ENCODE measurements around the gene BPGM.
"Not testable (repeated sequence)": the region's sequence is repeated elsewhere in the genome, so short reads cannot be mapped to it uniquely, and the experiment has no call there.

BPGM gene

DNA sequence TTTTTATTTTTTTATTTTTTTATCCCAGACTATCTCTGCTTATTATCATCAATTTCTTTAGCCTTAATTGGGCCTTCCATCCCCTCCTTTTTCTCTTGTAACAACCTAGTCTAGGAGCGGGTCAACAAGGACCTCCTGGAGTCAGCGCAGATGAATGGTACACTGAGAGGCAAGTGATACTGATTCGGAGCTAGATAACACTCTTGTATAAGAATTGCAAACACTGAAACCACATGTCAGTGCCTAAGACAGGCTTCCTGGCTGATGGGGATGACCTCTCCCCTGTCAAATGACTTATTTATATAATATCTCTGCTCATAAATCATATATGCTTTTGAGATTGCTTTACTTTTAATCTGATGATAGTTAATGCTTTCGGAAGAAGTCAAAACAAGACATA, 22.7 kb downstream of the BPGM start:
- DNase-seq, result no peak

DNA sequence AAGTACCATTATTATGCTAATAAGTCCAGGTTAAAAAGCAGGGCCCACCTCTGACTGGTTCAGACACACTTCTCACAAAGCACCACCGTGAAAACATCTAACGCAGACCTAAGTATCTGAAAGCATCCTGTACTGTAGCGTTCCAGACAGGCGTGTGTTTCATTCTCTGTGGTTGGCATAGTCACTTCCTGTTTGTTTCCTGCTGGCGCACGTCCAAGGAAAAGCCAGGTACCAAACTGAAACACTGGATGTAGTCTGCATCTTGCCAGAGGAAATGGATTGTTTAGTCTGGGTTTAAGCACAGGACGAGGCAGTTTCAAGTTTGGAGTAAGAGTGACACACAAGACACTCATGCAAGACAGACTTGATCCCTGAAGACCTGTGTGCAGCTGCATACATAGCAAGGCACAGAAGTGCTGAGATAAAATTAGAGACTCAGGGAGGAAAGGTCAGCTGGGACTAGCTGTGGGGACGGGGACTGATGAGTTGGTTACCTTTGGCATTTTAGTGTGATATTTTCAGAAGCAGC, 23.3 kb downstream of the BPGM start:
- DNase-seq, result no peak

DNA sequence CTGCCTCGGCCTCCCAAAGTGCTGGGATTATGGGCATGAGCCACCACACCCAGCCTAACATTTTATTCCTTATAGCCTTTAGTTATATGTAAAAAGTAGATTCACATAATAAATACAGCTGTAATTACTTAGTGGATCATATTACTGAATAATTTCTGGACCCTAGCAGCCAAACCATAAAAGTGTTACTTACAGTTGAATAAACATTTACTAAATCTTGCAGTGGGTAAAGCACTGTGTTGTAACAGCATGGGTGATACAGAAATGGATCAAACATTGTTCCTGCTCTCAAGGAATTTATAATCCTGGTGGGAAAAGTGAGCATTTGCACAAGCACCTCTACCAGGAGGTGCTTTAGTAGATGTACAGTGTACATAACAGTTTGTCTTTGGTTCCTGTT, 25.0 kb downstream of the BPGM start:
- no peak for DNase-seq

DNA sequence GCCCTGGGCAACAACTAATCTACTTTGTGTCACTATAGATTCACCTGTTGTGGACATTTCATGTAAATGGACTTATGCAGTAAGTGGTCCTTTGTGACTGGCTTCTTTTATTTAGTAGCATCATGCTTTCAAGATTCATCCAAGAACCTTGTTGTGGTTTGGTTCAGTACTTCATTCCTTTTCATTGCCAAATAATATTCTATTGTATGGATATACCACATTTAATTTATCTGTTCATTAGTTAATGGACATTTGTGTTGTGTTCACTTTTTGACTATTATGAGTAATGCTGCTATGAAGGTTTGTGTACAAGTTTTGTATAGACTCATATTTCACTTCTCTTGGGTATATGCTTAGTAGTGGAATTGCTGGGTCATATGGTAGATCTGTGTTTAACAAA, 27.8 kb downstream of the BPGM start:
- no peak for DNase-seq

DNA sequence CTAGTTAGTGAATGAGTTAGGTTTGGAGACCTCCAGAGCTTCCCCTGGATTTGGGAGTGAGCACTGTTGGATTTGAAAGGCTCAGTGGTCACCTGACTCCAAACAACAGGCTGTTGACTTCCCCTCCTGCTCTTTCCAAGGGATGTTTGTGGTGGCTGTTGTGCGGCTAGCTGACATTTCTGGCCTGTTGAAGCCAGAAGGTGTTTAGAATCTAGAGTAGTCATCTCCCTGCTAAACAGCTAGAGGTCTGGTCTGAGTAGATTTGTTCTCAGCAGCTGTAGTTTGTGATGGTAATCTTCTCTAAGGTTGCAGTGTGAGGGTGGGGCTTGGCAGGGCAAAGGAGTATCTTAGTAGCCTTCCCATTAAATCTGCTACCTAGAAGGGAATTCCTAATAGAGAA, 30.1 kb downstream of the BPGM start:
- DNase-seq, result no peak

DNA sequence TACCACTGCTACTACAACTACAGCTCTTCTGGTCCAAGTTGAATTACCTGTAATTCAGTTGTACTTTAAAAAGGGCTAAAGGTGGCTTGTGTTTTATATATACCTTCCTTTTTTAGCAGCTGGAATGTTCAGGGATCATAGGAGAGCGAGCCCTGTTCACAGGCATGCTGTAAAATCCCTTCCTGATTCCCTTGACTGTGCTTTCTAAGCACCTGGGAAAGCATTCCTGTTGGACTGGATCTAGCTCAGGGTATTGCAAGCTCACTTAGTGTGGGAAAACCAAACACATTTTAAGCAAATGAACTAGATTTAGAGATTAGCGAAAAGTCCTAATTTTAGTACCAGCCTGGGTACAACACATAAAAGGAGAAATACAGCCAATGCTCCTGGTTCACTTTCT, 31.5 kb downstream of the BPGM start:
- no peak for DNase-seq

DNA sequence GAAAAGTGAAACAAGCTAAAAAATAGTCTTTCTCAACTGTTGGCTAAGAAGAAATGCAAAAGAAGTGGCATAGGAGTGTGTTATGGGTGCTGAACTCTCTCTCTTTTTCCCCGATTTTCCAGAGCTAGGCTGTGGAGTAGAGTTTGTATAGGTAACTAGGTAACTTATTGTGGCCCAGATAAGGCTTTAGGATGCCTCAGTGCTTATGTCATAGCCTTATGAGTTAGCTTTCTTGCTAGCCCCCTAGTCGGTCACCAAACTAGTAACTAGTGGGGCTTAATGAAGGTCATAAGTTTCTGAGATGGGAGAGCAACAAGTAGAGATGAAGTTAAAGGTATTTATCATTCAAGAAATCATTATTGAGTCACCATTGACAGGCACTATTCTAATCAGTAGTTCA, 32.4 kb downstream of the BPGM start:
- DNase-seq, result no peak

DNA sequence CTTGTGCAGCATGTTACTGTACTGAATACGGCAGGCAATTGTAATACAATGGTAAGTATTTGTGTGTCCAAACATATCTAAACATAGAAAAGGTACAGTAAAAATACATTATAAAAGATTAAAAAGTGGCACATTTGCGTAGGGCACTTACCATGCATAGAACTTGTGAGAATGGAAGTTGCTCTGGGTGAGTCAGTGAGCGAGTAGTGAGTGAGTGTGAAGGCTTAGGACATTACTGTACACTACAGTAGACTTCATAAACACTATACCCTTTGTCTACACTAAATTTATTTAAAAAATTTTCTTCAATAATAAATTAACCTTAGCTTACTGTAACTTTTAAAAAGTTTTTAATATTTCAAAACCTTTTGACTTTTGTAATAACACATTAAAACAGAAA, 37.5 kb downstream of the BPGM start:
- DNase-seq, result no peak

DNA sequence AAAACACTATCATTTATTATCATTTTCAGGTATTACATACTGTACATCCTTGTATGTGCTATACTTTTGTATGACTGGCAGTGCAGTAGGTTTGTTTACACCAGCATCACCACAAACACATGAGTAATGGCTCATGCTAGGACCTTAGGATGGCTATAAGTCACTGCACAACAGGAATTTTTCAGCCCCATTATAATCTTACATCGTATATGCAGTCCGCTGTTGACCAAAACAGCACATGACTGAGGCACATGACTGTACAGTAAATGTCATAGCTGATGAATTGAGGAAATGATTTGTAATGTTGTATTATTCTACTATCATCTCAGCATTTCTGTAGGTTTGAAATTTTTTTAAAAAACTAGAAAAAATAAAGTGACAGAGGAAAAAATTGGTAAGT, 38.6 kb downstream of the BPGM start:
- no peak for DNase-seq

DNA sequence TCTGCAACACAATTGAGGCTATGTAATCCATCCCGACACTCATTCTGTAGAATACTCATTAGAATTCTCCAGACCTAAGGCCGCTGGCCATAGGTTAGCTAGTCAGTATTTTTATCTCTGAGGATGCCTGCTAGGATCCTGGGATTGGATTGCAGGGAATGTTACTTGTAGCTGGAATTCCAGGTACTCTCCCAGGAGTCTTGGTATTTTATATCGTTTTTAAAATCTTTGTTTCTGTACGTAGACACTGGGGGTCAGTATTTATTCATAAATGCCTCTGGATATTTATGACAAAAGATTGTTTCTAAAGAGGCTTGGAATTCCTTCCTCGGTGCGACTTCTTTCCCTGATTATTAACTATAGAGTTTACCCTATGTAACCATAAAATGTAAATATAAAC, 40.1 kb downstream of the BPGM start:
- no peak for DNase-seq

DNA sequence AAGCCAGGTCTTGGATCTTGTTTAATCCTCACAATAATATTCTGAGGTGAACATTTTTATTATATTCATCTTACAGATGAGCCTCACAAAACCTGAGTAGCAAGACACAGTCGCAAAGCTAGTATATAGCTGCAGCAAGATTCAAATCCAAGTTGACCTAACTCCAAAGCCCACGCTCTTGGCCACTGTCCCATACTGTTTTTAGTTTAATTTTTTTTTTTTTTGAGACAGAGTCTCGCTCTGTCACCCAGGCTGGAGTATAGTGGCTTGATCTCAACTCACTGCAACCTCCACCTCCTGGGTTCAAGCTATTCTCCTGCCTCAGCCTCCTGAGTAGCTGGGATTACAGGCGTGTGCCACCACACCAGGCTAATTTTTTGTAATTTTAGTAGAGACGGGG, 42.9 kb downstream of the BPGM start:
- not testable (repeated sequence) for DNase-seq

DNA sequence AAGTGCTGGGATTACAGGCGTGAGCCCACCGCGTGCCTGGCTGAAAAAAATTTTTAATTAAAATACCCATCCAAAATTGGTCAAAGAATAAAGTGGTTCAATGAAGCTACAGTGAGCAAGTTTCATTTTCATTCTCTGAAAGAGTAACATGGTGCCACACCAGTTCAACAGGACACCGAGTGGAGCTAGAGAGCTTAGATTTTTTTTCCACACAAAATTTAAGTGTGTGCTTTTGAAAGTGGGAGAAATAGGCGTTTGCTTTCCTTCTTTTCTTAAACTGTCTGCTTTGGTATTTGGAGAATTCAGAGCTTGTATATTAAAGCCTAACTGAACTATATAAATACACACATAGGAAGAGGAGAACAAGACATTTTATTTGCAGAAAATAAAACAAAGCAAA, 43.4 kb downstream of the BPGM start:
- peak in 1 of 2 experiments; percentile 40 for DNase-seq

DNA sequence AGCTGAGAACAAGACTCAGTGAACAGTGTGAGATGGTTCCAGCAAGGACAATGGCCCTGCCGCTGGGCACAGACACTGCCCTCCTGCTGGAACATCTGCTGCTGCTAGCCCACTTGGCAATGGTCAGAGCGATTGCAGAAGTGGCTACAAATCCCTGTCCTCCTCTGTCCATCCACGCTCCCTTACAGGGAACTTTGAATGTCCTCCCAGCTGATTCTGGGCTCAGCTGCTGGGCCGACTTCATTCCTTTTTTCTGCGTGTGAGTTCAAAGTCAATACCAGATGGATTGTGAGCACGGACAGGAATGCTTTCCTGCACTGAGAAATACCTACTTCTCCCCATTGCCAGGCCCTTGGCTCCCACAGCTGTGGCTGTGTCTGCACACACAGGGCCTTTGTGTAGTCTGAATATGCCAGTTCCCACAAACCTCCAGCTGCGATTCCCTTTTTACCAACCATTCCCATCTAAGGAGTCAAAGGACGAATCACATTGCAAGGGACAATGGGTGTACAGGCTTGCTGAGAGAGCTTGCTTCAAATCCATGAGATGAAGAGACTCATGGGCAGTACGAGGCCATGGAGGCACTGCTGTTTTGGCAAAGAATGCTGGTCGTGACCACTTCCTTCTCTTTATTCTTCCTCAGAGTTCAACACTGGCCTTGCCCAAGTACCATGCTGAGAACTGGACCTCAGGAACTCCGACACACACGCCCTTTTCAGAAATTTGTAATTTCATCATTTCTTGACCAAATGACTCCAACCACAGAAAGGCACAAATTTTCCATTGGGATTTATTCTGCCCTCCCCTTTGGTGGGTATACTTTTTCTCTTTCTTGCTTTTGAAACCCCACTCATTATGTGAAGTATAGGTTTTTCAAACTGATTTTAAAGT, 44.2 kb downstream of the BPGM start:
- no peak for DNase-seq

DNA sequence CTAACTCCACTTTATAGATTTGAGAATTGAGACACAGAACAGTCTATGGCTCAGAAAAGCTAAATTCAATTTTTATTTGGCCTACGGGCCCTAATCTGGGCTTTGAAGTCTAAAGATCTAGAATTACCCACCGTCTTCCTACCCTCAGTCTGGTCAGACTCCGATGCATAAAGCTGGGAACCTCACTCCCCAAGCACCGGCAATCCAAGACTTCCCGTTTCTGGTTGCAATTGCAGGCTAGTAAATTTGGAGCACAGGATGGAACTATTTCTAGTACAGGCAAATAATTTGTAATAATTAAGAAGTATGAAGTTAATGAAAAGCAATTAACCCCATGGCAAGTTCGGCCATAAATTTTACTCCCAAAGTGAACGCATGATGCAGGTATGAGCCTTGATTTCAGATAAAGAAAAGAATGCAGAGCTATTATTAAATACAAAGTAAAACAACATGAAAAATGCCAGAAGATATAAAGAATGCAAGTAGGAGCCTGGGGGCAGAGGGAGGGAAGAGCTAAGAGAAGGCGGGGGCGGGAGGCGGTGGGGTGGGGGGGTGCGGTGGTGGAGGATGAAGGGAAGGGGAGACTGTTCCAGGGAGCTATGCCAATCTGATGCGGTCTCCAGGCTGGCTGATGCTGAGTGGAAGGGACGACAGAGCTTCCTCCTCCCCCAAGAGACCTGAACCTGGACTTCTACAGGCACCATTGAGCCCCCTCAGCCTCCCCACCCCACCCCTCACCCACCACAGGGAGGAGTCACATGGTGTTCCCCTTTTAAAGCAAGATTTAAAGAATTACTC, 45.1 kb downstream of the BPGM start:
- no peak for DNase-seq

DNA sequence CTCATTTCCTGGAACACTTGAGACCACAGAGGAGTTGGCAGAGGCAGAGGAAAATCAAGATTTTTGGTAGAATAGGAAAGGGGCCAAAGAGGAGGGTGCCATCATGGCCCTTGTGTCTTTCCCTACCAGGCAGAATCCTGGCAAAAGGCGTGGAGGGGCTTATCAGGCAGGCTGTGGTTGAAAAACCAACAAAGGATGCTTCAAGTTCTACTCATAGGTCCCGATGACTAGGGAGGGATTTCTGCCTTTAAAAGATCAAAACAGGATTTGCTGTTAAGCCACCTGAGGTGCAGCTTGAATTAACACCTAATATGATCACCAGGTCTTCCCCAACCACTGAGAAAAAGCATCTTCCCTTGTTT, 45.7 kb downstream of the BPGM start:
- DNase-seq, result no peak

DNA sequence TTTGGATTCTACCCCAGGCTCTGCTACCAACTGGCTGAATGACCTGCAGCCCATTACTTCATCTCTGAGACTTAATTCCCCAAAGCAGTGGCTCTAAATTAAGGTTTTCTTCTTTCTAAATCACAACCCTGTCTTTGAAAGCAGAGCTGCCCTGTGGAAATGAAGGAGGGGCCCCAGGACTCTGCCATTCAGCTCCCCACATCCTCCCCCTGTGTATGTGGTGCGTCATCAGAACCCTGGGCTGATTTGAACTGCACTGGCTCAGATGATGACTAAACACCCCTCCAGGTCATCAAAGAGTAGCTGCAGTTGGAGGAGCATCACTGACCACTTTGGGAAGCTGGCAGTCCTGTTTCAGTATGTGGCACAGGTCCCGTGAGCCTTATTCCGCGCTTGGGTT, 46.6 kb downstream of the BPGM start:
- DNase-seq, result no peak

DNA sequence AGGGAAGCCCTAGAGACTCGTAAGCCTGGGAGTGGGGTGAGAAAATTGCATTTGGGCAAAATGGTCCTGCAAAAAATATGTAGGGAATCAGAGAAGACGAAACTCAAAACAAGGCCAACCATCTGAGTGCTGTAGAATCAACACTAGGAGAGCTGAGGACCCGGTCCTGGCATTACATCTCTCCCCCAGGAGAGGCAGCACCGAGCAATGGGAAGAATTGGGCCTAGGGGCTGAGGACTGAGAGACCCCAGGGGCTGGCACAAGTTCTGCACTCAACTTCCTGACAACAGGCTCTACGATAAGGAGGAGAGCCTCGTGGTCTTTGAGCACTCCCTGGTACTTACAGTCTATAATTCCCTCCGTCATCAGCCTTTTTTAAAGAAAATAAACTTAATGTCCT, 47.6 kb downstream of the BPGM start:
- no peak for DNase-seq

DNA sequence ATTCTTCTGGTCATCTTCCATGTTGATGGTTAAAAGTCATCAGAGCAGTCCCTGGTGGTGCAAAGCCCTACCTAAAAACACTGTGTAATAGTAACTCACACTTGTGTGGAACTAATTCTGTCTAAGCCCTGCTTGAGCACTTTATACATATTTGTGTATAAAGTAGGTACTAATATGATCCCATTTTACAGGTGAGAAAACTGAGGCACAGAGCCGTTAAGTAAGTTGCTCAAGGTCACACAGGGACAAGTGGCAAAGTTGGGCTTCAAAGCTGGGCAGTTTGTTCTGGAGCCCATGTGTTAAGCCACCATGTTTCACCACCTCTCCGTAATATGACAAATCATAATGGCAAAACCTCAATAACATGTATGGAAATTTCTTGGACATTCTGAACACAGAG, 48.1 kb downstream of the BPGM start:
- DNase-seq, result no peak

DNA sequence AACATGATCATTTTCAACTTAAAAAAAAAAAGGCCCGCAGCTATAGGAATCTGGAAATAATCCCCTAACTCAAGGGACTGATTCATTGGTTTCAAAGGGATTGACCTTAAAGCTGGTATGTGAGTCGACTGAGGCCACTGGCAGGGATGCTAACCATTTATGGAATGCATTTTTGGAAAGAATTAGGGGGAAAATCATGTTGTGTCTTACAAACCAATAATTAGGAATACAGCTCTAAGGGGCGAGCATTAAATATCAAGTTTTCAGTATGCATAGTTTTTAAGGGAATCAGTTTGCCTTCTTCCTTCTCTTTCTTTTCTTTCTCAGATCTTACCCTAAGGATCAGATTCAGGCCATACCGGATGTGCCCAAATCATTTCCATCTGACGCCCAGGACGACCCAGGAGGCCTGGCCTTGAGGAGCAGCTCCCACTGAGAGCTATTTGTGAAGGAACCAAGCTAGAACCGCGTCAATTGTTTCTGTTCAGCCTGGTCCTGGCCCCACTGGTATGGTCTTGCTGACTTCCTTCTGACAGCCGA, 48.7 kb downstream of the BPGM start:
- DNase-seq, result no peak

DNA sequence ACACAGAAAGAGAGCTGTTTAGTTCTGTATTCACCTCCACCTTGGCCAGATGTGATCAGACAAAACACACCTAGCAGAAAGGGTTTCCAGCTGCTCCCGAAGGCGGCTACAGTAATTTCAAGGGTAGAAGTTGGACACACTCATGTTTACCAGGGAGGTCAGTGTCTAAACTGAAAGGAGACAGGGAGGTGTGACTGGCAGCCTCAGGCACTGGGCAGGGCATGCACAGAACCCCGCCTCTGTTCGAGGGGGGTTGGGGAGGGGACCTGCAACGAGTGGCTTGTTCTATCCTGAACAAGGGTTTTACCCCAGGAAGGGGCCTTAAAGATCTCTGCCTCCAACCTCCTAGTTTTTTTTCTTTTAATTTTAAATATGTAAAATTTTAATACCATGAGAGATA, 49.6 kb downstream of the BPGM start:
- DNase-seq, result no peak

DNA sequence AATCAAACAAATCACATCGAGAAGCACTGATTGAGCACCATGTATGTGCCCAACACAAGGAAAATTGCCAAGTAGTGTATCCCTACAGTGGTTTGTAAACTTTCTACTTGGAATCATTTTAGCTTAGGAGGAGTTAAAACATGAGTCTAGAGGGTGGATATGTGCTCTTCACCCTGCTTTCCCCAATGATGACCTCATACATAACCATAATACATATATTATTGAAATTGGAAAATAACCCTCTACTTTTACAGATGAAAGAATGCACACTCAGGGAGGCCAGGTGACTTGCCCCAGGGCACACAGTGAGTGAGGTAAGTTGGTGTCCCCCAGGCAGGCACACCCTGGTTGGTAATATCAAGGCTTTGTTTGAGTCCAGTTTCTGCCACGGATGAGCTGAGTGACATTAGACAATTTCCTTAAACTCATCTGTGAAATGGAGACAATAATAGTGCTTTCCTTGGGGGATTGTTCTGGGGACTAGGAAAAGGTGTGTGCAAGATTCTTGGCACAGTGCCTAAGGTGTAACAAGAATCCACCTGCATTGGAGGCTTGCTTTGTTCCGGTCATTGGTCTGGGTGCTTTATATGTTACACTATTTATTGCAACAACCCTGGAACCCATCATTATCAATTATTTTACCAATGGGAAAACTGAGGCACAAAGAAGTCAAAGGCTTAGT, 50.7 kb downstream of the BPGM start:
- DNase-seq, result no peak

DNA sequence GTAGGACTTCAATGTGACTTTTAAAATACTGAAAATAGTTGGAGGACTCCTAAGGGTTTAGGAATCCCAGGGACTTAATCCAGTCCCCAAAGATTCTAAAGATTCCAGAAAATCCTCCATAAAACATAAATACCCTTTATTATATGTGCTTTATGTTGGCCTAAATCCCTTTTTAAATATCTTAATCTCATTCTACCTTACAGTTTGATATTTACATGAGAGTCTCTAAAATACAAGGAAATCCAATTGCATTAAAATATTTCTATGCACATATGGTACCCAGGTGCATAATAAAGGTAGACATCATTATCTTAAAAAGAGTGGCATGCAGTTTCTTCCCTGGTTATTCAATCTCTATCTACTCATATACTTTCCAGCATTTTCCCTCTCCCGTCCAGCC, 51.8 kb downstream of the BPGM start:
- no peak for DNase-seq

All from NCI-H446 (cell line).